LoVo (cell line): ENCODE measurements around the gene NEGR1.

ENCODE experiments used
- DNase-seq: peaks from one replicate; pipeline ENCODE4 v3.0.0-alpha.2; 2016; ENCODE audit warnings: low spot score

NEGR1 gene

GRCh38 chr1:71687376-71687775 lies 595.0 kb downstream of the NEGR1 start:
- DNase-seq, result no peak

DNA sequence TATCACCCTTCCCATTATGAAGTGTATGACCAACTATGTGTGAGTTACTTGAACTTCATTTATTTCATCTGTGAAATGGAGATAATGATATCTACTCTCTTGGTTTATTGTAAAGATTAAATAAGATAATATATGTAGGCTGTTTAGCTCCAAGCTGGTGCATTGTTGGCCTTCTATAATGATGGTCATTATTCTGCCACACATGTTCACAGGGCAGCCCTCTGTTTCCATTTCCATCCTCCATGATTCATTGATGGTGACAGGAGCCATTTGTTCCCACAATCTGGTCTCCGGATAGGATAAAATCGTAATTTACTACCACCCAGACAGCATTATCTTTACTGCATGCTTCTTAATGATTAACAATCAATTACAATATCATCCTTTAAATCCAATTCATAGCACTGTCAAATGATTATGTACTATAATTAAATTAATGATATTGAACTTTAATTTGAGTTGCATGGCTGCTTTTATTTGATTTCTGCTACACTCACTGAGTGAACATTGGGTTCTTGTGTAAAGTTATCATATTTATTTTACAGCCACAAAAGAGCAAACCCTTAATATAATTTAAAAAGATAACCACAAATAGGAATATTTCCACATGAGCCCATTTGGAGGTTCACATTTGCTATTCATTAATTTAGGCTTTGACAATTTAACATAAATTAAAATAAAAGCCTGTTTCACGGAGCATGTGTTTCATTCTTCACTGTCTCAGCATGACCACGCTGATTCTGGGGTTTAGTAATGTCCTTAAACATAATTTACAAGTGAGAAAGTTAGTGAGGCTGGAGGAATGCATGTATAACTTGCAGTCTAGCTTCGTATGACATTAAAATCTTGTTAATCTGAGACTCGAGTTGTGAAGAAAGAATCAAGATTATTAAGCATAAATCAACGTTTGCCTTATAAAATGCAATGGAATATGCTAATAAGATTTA lies 605.1 kb downstream of the NEGR1 start:
- DNase-seq, result no peak

GRCh38 chr1:71668065-71668464 lies 614.3 kb downstream of the NEGR1 start:
- DNase-seq, result no peak

GRCh38 chr1:71667216-71667615 lies 615.1 kb downstream of the NEGR1 start:
- no peak for DNase-seq

DNA sequence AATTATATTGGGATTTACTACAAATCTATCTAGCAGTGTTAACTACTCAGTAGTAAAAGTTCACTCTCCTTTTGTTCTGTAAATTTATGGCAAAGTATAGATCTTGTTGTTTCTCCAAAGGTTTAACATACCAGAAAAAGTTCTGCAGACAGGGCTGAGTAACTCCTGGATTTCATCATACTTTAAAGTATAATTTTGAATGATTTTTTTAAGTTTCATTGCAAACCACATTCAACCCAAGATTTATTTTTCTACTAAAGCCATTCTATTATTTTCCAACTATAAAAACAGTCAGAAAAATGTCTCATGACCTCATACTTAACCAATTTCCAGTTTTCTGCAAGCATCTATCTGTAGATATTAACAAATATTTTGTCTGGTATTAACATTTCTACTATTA lies 615.7 kb downstream of the NEGR1 start:
- no peak for DNase-seq

- no peak for DNase-seq
These were observed 621.9 kb downstream of the NEGR1 start for GRCh38 chr1:71660411-71660810.

GRCh38 chr1:71657891-71658679 lies 624.3 kb downstream of the NEGR1 start:
- DNase-seq, result no peak

- DNase-seq, result no peak
These were observed 625.4 kb downstream of the NEGR1 start for GRCh38 chr1:71656902-71657301.

DNA sequence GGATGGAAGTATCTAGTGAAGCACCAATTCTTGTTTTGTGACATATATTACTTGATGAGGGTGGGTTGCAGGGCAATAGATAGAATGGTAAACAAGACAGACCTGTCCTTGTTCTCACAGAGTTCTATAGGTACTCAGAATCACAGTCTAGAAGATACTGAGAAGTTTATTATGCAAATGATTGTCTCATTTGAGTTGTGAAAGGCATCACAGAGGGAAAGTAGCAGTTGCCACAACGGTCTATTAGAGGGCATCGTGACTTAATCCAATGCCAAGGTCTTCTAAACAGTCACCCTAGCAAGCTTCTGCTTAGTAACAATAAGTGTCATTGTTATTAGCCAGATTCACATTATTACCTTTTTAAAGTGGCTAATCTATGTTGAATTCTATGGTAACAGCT lies 626.7 kb downstream of the NEGR1 start:
- no peak for DNase-seq

DNA sequence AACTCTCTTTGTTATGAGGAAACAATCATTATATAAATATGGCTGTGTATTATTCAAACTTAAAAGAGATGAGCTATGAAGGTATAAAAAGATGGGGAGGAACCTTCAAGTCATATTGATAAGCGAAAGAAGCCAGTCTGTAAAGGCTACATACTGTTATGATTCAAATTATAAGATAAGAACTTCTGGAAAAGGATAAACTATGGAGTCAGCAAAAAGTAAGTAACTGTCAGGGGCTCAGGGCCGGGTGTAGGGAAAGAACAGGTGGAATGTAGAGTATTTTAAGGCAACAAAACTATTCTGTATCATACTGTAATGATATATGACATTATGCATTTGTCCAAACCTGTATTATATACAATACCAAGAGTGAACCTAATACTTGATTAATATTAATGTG lies 628.4 kb downstream of the NEGR1 start:
- no peak for DNase-seq

DNA sequence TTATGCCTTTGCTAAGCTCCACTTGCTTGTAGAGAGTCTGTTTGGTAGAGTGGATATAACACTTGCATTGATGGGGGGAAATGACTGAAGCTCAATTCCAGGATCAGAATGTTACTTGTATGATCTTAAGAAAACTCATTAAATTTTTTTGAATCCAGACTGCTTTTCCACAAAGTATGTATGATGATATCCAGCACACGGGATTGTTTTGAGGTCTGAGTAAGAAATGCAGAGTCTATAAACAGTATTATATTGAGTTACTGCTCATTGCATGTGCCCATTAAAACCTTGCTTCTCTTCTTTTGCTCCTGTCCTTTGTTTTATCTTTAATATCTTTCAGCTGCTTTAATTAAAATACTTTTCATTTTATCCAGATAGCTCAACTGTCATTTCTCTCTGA lies 631.1 kb downstream of the NEGR1 start:
- no peak for DNase-seq

DNA sequence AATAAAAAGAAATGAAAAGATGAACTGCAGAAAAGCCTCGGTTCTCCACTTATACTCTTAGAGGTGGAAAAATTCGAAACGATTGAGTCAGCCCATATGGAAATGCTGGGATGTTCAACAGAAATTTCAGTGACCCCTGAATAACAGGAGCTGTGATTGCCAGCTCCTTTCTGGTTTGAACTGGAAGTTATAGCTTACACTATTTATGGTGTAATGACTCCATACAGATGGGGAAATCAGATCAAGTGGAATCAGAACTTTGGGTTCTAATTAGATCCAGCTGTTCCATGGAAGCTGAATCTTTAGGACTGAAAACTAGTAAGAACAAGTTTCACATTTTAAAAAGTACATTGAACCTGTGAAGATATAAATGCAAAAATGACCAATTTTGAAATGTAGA lies 632.2 kb downstream of the NEGR1 start:
- no peak for DNase-seq

DNA sequence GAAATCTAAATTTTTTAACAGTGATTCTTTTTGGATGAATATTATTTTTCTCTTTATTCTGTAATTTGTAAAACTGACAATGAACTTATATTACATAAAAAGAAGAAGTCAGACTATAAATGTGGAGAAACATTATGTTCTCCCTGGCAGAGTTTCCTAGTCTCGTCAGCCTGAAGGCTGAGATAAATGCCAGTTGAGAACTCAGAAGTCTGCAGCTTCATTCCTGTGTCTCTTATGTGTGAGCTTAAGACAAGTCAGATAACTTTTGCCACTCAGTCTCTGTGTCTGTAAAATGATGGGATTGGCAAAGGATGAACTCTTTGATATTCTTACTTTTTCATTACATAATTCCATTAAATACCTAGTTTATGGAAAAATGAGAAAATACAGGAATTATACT lies 632.7 kb downstream of the NEGR1 start:
- DNase-seq, result no peak

GRCh38 chr1:71647513-71648300 lies 634.6 kb downstream of the NEGR1 start:
- DNase-seq, result no peak

- no peak for DNase-seq
These were observed 637.3 kb downstream of the NEGR1 start for GRCh38 chr1:71645015-71645414.

DNA sequence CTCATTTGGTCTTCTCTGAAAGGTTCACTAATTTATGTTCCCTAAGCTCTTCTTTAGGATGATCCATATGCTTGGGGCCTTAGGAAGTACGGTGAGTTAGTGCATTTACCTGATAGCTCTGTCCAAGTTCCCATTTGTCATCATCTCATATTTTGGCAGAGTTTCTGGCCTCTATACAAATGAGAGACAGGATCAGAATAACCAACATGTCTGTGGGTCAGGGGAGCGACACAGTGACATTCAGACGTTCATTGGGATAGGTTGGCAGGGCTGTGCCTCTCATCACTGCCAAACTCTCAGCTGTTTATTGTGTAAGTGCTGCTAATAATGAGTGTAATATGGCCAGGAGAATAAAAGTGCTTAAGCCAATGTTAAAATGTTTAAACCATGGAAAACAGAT lies 640.4 kb downstream of the NEGR1 start:
- DNase-seq, result no peak

GRCh38 chr1:71640998-71641397 lies 641.3 kb downstream of the NEGR1 start:
- DNase-seq, result no peak

DNA sequence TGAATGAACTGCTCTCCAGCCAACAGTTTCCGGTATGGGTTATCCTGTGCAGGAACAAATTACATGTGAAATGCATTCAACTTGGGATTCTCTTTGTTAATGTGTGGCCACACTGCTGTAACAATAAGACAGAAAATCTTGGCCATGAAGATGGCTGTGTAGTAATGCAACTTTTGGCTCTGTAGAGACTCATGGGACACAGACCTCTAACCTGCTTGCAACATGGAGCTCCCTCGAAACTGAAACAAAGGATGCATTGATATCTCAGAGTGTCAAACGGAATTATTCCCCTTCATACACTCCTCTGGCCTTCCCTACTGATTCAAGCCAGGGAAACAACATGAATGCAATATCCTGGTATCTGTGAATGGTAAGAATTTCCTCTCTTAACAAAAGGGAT lies 642.2 kb downstream of the NEGR1 start:
- no peak for DNase-seq

- no peak for DNase-seq
These were observed 644.1 kb downstream of the NEGR1 start for GRCh38 chr1:71638081-71638766.

DNA sequence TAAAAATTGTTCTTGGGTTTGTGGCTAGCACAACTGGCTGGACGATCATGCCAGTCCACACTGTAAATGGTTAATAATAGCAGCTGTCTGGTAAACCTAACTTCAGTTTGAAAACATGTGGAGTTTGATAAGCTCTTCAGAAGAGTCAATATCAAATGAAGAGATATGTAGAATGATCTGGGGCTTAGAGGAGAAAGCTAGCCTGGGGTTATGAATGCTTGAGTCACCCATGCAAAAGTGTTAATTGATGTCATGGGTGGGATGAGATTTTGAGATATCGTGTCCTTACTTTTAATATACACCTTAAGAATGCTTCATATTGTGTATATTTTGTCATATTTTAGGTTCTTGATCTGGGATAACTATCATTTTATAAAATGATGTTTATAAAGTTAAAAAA lies 646.8 kb downstream of the NEGR1 start:
- no peak for DNase-seq

- no peak for DNase-seq
These were observed 648.2 kb downstream of the NEGR1 start for GRCh38 chr1:71634159-71634558.

GRCh38 chr1:71630073-71630472 lies 652.3 kb downstream of the NEGR1 start:
- no peak for DNase-seq
